GM10248 (cell line): ENCODE results near the gene C5.
"Not testable (repeated sequence)": the region's sequence is repeated elsewhere in the genome, so short reads cannot be mapped to it uniquely, and the experiment has no call there.

Experiments
- CTCF ChIA-PET: fragments of 300-600 bp; sonication (Branson Sonifier 250); formaldehyde crosslinking; extraction: SDS; loops from one replicate; lab custom pipeline; 2021; ENCODE audit warnings: antibody characterized with exemption; lab: Yijun Ruan, JAX
- POLR2A ChIA-PET: fragments of 350-650 bp; sonication (Branson Sonifier 250); formaldehyde crosslinking; extraction: SDS; loops from one replicate; lab custom pipeline; 2020; ENCODE audit warnings: antibody characterized with exemption; lab: Yijun Ruan, JAX
- DNase-seq: peaks from one replicate; pipeline ENCODE4 v3.0.0; 2012; ENCODE audit errors: extremely low spot score
- CTCF ChIP-seq: IDR thresholded peaks from 2 replicates; pipeline ENCODE4 v1.5.1; 2012; ENCODE audit warnings: mild to moderate bottlenecking, low read depth; ENCODE audit errors: extremely low read depth, missing control alignments, control extremely low read depth

C5 gene

GRCh38 chr9:121034529-121034928 is 15.5 kb downstream of the C5 start:
- no peak for TF ChIP-seq CTCF
- ChIA-PET CTCF (interaction anchor here (2.2 kb wide), 1 partner anchor 15 kb away, joined by 8 read pairs; the partner anchor contains the start of gene C5), POLR2A (no interaction called here)
- no peak for DNase-seq

- ChIA-PET CTCF (interaction anchor here (0.6 to 1.2 kb wide), 4 partner anchors 9 to 255 kb away, joined by 3 to 4 read pairs (median 3); no protein-coding TSS in a partner anchor), POLR2A (no interaction called here)
- no peak for DNase-seq
- no peak for TF ChIP-seq CTCF
Observed at GRCh38 chr9:121029469-121029868, 20.6 kb downstream of the C5 start.

- DNase-seq, POLR2A ChIA-PET: not testable (repeated sequence)
- CTCF ChIA-PET: interaction anchor here (0.8 to 1.2 kb wide), 3 partner anchors 10 to 47 kb away, joined by 3 to 4 read pairs (median 3); no protein-coding TSS in a partner anchor
Observed at GRCh38 chr9:121028285-121028684, 21.8 kb downstream of the C5 start.

GRCh38 chr9:121026768-121027167 is 23.3 kb downstream of the C5 start:
- POLR2A ChIA-PET: no interaction called here
- DNase-seq: no peak
- CTCF ChIA-PET: no interaction called here

GRCh38 chr9:121026260-121026691 is 23.8 kb downstream of the C5 start:
- TF ChIP-seq CTCF: no peak
- ChIA-PET POLR2A (no interaction called here), CTCF (no interaction called here)
- DNase-seq: no peak

More at GRCh38 chr9:121026768-121027167, 23.3 kb downstream of the C5 start:
- no peak for TF ChIP-seq CTCF

GRCh38 chr9:121024237-121024636 is 25.8 kb downstream of the C5 start:
- DNase-seq: no peak
- TF ChIP-seq CTCF: no peak
- ChIA-PET POLR2A (no interaction called here), CTCF (interaction anchor here (0.9 to 2.0 kb wide), 4 partner anchors 10 to 42 kb away, joined by 5 to 6 read pairs (median 6); no protein-coding TSS in a partner anchor)

- POLR2A ChIA-PET: no interaction called here
- no peak for TF ChIP-seq CTCF
- CTCF ChIA-PET: interaction anchor here (2.0 kb wide), 1 partner anchor 37 kb away, joined by 6 read pairs; no protein-coding TSS in a partner anchor
- no peak for DNase-seq
Observed at GRCh38 chr9:121023064-121023463, 27.0 kb downstream of the C5 start.
